HepG2 (cell line): ENCODE results near the gene PSMA7. TPM values are rescaled to one million over a fixed set of nuclear protein-coding genes. Genes with fewer than 3 reads are reported as not detected.

Source experiments
- ATAC-seq: fragments of 200-7000 bp; cut with Tn5 transposase; 3 replicates; pipeline ENCODE4 v1.9.1; 2020; ENCODE audit warnings: mild to moderate bottlenecking, moderate library complexity
- BruUV-seq: library from RNA; stranded (reverse); fragments of 400-500 nt; replicated peaks from 2 replicates; lab custom pipeline; 2021; lab: Mats Ljungman, UMichigan
- CTCF ChIA-PET: fragments of 300-600 bp; formaldehyde crosslinking; extraction: SDS; loops from one replicate; lab custom pipeline; 2021; ENCODE audit warnings: low total read pairs, inconsistent platforms, low intra/inter-chr PET ratio; lab: Yijun Ruan, JAX
- POLR2A ChIA-PET: fragments of 350-600 bp; sonication (Branson Sonifier 250); formaldehyde crosslinking; loops from one replicate; lab custom pipeline; 2020; ENCODE audit warnings: antibody characterized with exemption, inconsistent platforms; lab: Yijun Ruan, JAX
- DNase-seq: peaks from one replicate; pipeline ENCODE4 v3.0.0-alpha.2; 2015; ENCODE audit warnings: low spot score
- FAIRE-seq: peaks from 3 replicates; lab custom pipeline; 2011; peaks lifted over from hg19 to GRCh38; lab: Jason Lieb, UNC
- H2AFZ ChIP-seq: one replicate; pipeline ENCODE4 v1.6.1; 2011; ENCODE audit warnings: low read length, inconsistent platforms
- H3K27ac ChIP-seq: fragments of 300-600 bp; 3 replicates; pipeline ENCODE4 v1.8.0; 2011; ENCODE audit warnings: mixed run types, mild to moderate bottlenecking, mixed read lengths, low read length, inconsistent platforms; ENCODE audit not compliant: insufficient read depth; ENCODE audit errors: extremely low read length
- H3K27me3 ChIP-seq, 2 experiments: fragments of 200-600 bp in 1 of 2; 2 replicates in 1 of 2; 3 replicates in 1 of 2; pipeline versions ENCODE4 v1.6.0 to v1.8.0; 2011; ENCODE audit warnings: low read length in 2 of 2, mild to moderate bottlenecking in 2 of 2, moderate library complexity in 2 of 2, inconsistent platforms in 1 of 2; ENCODE audit not compliant: insufficient read depth in 2 of 2, control insufficient read depth in 1 of 2
- H3K36me3 ChIP-seq, 2 experiments: fragments of 200-600 bp in 1 of 2; replicated peaks in 1 of 2; 2 replicates in 1 of 2; 3 replicates in 1 of 2; pipeline versions ENCODE4 v1.5.1 to v1.8.0; 2011; ENCODE audit warnings: low read length in 2 of 2, inconsistent platforms in 1 of 2; ENCODE audit not compliant: insufficient read depth in 2 of 2, control insufficient read depth in 1 of 2
- H3K4me1 ChIP-seq: 2 replicates; pipeline ENCODE4 v1.5.1; 2012; ENCODE audit warnings: low read length, inconsistent platforms; ENCODE audit not compliant: insufficient read depth
- H3K4me2 ChIP-seq: 2 replicates; pipeline ENCODE4 v1.6.0; 2011; ENCODE audit warnings: low read depth, low read length, inconsistent platforms
- H3K4me3 ChIP-seq, 3 experiments: fragments of 200-600 bp in 1 of 3; sonication (generic), shearing (Covaris generic) in 1 of 3; replicated peaks in 1 of 3; 2 replicates each; pipeline ENCODE4 v1.5.1; 2011 to 2016; ENCODE audit warnings: low read length in 3 of 3, inconsistent platforms in 2 of 3, low read depth in 2 of 3, mild to moderate bottlenecking in 2 of 3, control low read depth in 1 of 3, mixed read lengths in 1 of 3; ENCODE audit not compliant: insufficient read depth in 1 of 3
- H3K79me2 ChIP-seq: one replicate; pipeline ENCODE4 v1.6.1; 2011; ENCODE audit warnings: low read length, inconsistent platforms; ENCODE audit not compliant: insufficient read depth
- H3K9ac ChIP-seq: 2 replicates; pipeline ENCODE4 v1.6.0; 2011; ENCODE audit warnings: mild to moderate bottlenecking, low read depth, low read length, inconsistent platforms; ENCODE audit not compliant: insufficient read depth
- H3K9me3 ChIP-seq: 2 replicates; pipeline ENCODE4 v1.5.1; 2012; ENCODE audit warnings: mild to moderate bottlenecking, low read length
- H4K20me1 ChIP-seq: 2 replicates; pipeline ENCODE4 v1.6.0; 2011; ENCODE audit warnings: inconsistent platforms, mild to moderate bottlenecking, low read length, moderate library complexity; ENCODE audit not compliant: insufficient read depth
- AGO1 ChIP-seq: fragments of 200-400 bp; formaldehyde crosslinking; IDR thresholded peaks from 2 replicates; pipeline ENCODE4 v1.6.1; 2017; ENCODE audit warnings: mild to moderate bottlenecking, low read depth, low read length, moderate library complexity; ENCODE audit not compliant: poor library complexity, severe bottlenecking
- AGO2 ChIP-seq: fragments of 200-400 bp; formaldehyde crosslinking; optimal IDR thresholded peaks from 2 replicates; pipeline ENCODE3; 2017; ENCODE audit warnings: mild to moderate bottlenecking, low read depth, low read length, moderate library complexity
- CHD2 ChIP-seq: IDR thresholded peaks from 2 replicates; pipeline ENCODE4 v1.6.1; 2011; ENCODE audit warnings: low read depth, low read length, improper control_type of control experiment
- MXD1 ChIP-seq: sonication (generic); formaldehyde crosslinking; IDR thresholded peaks from 2 replicates; pipeline ENCODE4 v1.4.0; 2020; ENCODE audit warnings: mild to moderate bottlenecking, missing genetic modification reagents
- NFKB2 ChIP-seq: sonication (generic); formaldehyde crosslinking; IDR thresholded peaks from 2 replicates; pipeline ENCODE4 v1.4.0; 2020; ENCODE audit warnings: missing genetic modification reagents, borderline replicate concordance
- ONECUT2 ChIP-seq: sonication (generic); formaldehyde crosslinking; IDR thresholded peaks from 2 replicates; pipeline ENCODE4 v1.4.0; 2020; ENCODE audit warnings: missing genetic modification reagents
- PAX8 ChIP-seq: sonication (generic); formaldehyde crosslinking; IDR thresholded peaks from 2 replicates; pipeline ENCODE4 v1.8.0; 2022; ENCODE audit warnings: mild to moderate bottlenecking, missing genetic modification reagents, borderline replicate concordance
- POLR2AphosphoS2 ChIP-seq: IDR thresholded peaks from 2 replicates; pipeline ENCODE4 v1.6.1; 2011; ENCODE audit warnings: low read depth, low read length, improper control_type of control experiment
- RBM22 ChIP-seq: fragments of 200-400 bp; formaldehyde crosslinking; optimal IDR thresholded peaks from 2 replicates; pipeline ENCODE3; 2017; ENCODE audit warnings: mild to moderate bottlenecking, low read length, moderate library complexity
- SMARCE1 ChIP-seq: fragments of 450-650 bp; IDR thresholded peaks from 2 replicates; pipeline ENCODE4 v1.6.1; 2017; ENCODE audit warnings: borderline replicate concordance
- SNAPC2 ChIP-seq: sonication (generic); formaldehyde crosslinking; IDR thresholded peaks from 2 replicates; pipeline ENCODE4 v1.8.1; 2022; ENCODE audit warnings: mild to moderate bottlenecking, missing genetic modification reagents
- ZBTB38 ChIP-seq: sonication (generic); formaldehyde crosslinking; IDR thresholded peaks from 2 replicates; pipeline ENCODE4 v1.5.1; 2020; ENCODE audit warnings: mild to moderate bottlenecking, missing genetic modification reagents
- ZMYM2 ChIP-seq: sonication (generic); formaldehyde crosslinking; IDR thresholded peaks from 2 replicates; pipeline ENCODE4 v1.8.0; 2022; ENCODE audit warnings: mild to moderate bottlenecking, missing genetic modification reagents
- ZNF225 ChIP-seq: sonication (generic); formaldehyde crosslinking; IDR thresholded peaks from 2 replicates; pipeline ENCODE4 v1.4.0; 2020; ENCODE audit warnings: mild to moderate bottlenecking, missing genetic modification reagents
- ZNF644 ChIP-seq: IDR thresholded peaks from 2 replicates; pipeline ENCODE4 v1.6.1; 2016; ENCODE audit warnings: low read depth
- WGBS: methylation state at CpG from one replicate; pipeline ENCODE4 v1.1.6; 2017; ENCODE audit warnings: low lambda C conversion rate; 5-methylcytosine and 5-hydroxymethylcytosine counted together
- in situ Hi-C: cut with HindIII; loops from 2 replicates; pipeline ENCODE4 v1.10.0; 2017; ENCODE audit warnings: low pct_unique_long_range_greater_than_20kb; ENCODE audit not compliant: extremely low pct_ligation_motif_present
- intact Hi-C: fragments of 100-400 bp; cut with micrococcal nuclease; formaldehyde crosslinking; loops from one replicate; pipeline ENCODE4 v1.10.0; 2022; ENCODE audit not compliant: unreplicated experiment
- polyA plus RNA-seq, 8 experiments: library from polyadenylated mRNA; depleted of rRNA in 3 of 8; stranded (reverse) in 7 of 8; unstranded in 1 of 8; fragments of >200 nt; fragmentation: Illumina TruSeq in 4 of 8; extraction: Trizol in 4 of 8; gene quantifications; 2 replicates each; pipeline versions ENCODE4 v1.2.1 to v1.2.3, GENCODE V29; 2011 to 2016; ENCODE audit warnings: low read depth in 4 of 8, missing spikeins in 1 of 8, mixed read lengths in 1 of 8; ENCODE audit not compliant: insufficient read depth in 1 of 8
- total RNA-seq, 5 experiments: library from RNA; depleted of rRNA; stranded (reverse); fragments of >200 nt; fragmentation: Illumina TruSeq; extraction: Trizol; gene quantifications; 2 replicates each; pipeline ENCODE4 v1.2.3, GENCODE V29; 2016; ENCODE audit warnings: low read depth in 1 of 5

The PSMA7 gene
- total and polyA plus RNA-seq, 2 of the 13 experiments (the other 11 are each of a cell fraction or from before 2014, with no cell fraction given), result 531 to 631 TPM

- no peak overlapping the region for H3K4me2 ChIP-seq
- H2AFZ ChIP-seq, result no peak overlapping the region
- no peaks in the 10 kb centered on the region for H3K4me1 ChIP-seq
- DNase-seq (no peak), FAIRE-seq (no peak), ATAC-seq (no peak)
- no peaks in the 10 kb centered on the region for H3K27me3 ChIP-seq
- POLR2A ChIA-PET, result no interaction called here
- H4K20me1 ChIP-seq, result no peaks in the 10 kb centered on the region
- no peak overlapping the region for H3K27ac ChIP-seq
- WGBS, result 96% methylated on average over 41 of the region's 41 CpGs
- H3K9me3 ChIP-seq, result no peaks in the 10 kb centered on the region
- in situ Hi-C loops (no loop called here), intact Hi-C loops (no loop called here)
- TF ChIP-seq POLR2AphosphoS2, result 0 out of 2 replicates have a peak, but pooled peaks have one; percentile 20
- TF ChIP-seq ZNF225 (CRISPR knock-in tag), result 0 out of 2 replicates have a peak, but pooled peaks have one; percentile 14
- TF ChIP-seq ZNF644, result no peak
- peak; percentile 13 for TF ChIP-seq RBM22
- peak; percentile 42; the same call in 1 of the 2 replicates for TF ChIP-seq MXD1 (CRISPR knock-in tag)
- TF ChIP-seq AGO1, result no peak
- TF ChIP-seq PAX8 (CRISPR knock-in tag), result no peak
- 0 out of 2 replicates have a peak, but pooled peaks have one; percentile 27 for TF ChIP-seq ZBTB38 (CRISPR knock-in tag)
- TF ChIP-seq NFKB2 (CRISPR knock-in tag), result peak; percentile 16; the same call in 1 of the 2 replicates
- TF ChIP-seq CHD2, result no peak
- no peak for TF ChIP-seq ZMYM2 (CRISPR knock-in tag)
- TF ChIP-seq SMARCE1, result no peak
- TF ChIP-seq ONECUT2 (CRISPR knock-in tag), result no peak
- peak; percentile 70 for TF ChIP-seq AGO2
- TF ChIP-seq SNAPC2 (CRISPR knock-in tag), result no peak
- peaks cover 69 to 84% of the 10 kb centered on the region in 2 experiments; a peak in 4 of 5 replicates for H3K36me3 ChIP-seq
- no peak overlapping the region for H3K4me3 ChIP-seq
- BruUV-seq, result no TSS peak
- no peak overlapping the region for H3K9ac ChIP-seq
- H3K79me2 ChIP-seq, result no peaks in the 10 kb centered on the region
- CTCF ChIA-PET, result no interaction called here
These were observed 21.9 kb upstream of the PSMA7 start for GRCh38 chr20:62164879-62165761.
